Esophagus squamous epithelium (tissue), 4 donors: ENCODE measurements around the gene SNAPC2.

ENCODE experiments used
- CTCF ChIP-seq, 6 experiments: fragments of 450-650 bp in 4 of 6; fragments of 200-600 bp in 2 of 6; sonication (generic) in 2 of 6; IDR thresholded peaks; one replicate each; pipeline ENCODE4 v1.5.1; 2016 to 2019; ENCODE audit warnings: antibody characterized with exemption in 6 of 6, mild to moderate bottlenecking in 4 of 6, moderate library complexity in 4 of 6
- POLR2A ChIP-seq, 4 donors: fragments of 450-650 bp; IDR thresholded peaks; one replicate each; pipeline ENCODE4 v1.6.1; 2017; ENCODE audit warnings: antibody characterized with exemption in 4 of 4, mild to moderate bottlenecking in 4 of 4, moderate library complexity in 3 of 4

GRCh38 chr19:7917267-7918061 lies 2.7 kb upstream of the SNAPC2 start:
- TF ChIP-seq CTCF (IDR thresholded peaks at IDR 0.05) (peak in 5 of 6 experiments; percentile 26 to 47 (median 39)), POLR2A (IDR thresholded peaks at IDR 0.05) (no peak)
